Astrocyte (in vitro differentiated cells and primary cell): ENCODE measurements around the gene YIF1A. TPM values are rescaled to one million over a fixed set of nuclear protein-coding genes. Genes with fewer than 3 reads are reported as not detected.

ENCODE experiments used
- DNase-seq: peaks from one replicate; pipeline ENCODE4 v3.0.0-alpha.2; 2010; ENCODE audit warnings: low read depth
- FAIRE-seq: peaks from 2 replicates; lab custom pipeline; 2011; peaks lifted over from hg19 to GRCh38; lab: Jason Lieb, UNC
- H2AFZ ChIP-seq: 2 replicates; pipeline ENCODE4 v1.6.0; 2012; ENCODE audit warnings: low read depth, low read length, inconsistent platforms
- H3K27ac ChIP-seq: 2 replicates; pipeline ENCODE4 v1.5.1; 2011; ENCODE audit warnings: low read depth, low read length, inconsistent platforms
- H3K27me3 ChIP-seq: 2 replicates; pipeline ENCODE4 v1.6.0; 2011; ENCODE audit warnings: low read length, inconsistent platforms; ENCODE audit not compliant: insufficient read depth
- H3K36me3 ChIP-seq: 2 replicates; pipeline ENCODE4 v1.5.1; 2011; ENCODE audit warnings: low read length, inconsistent platforms; ENCODE audit not compliant: insufficient read depth
- H3K4me1 ChIP-seq: 2 replicates; pipeline ENCODE4 v1.5.1; 2011; ENCODE audit warnings: low read length, inconsistent platforms; ENCODE audit not compliant: insufficient read depth
- H3K4me2 ChIP-seq: 2 replicates; pipeline ENCODE4 v1.6.0; 2012; ENCODE audit warnings: low read length, inconsistent platforms
- H3K4me3 ChIP-seq: 2 replicates; pipeline ENCODE4 v1.5.1; 2011; ENCODE audit warnings: low read depth, mild to moderate bottlenecking, low read length, inconsistent platforms; ENCODE audit not compliant: insufficient read depth
- H3K79me2 ChIP-seq: 2 replicates; pipeline ENCODE4 v1.6.0; 2012; ENCODE audit warnings: mild to moderate bottlenecking, low read length, inconsistent platforms; ENCODE audit not compliant: insufficient read depth
- H3K9ac ChIP-seq: 2 replicates; pipeline ENCODE4 v1.6.0; 2012; ENCODE audit warnings: mild to moderate bottlenecking, low read length, inconsistent platforms
- H3K9me3 ChIP-seq: 2 replicates; pipeline ENCODE4 v1.5.1; 2012; ENCODE audit warnings: low read depth, mild to moderate bottlenecking, low read length, inconsistent platforms; ENCODE audit not compliant: insufficient read depth
- H4K20me1 ChIP-seq: 2 replicates; pipeline ENCODE4 v1.6.0; 2012; ENCODE audit warnings: low read length, inconsistent platforms; ENCODE audit not compliant: insufficient read depth
- H3K27ac Mint-ChIP-seq: one replicate; pipeline ENCODE4 v1.8.0; 2021; ENCODE audit warnings: mild to moderate bottlenecking, mixed read lengths; ENCODE audit not compliant: unreplicated experiment
- H3K27me3 Mint-ChIP-seq: one replicate; pipeline ENCODE4 v1.8.0; 2021; ENCODE audit warnings: low read depth, mixed read lengths; ENCODE audit not compliant: unreplicated experiment
- H3K36me3 Mint-ChIP-seq: one replicate; pipeline ENCODE4 v1.8.0; 2021; ENCODE audit warnings: low read depth, mixed read lengths; ENCODE audit not compliant: unreplicated experiment
- H3K4me1 Mint-ChIP-seq: one replicate; pipeline ENCODE4 v1.8.0; 2021; ENCODE audit warnings: low read depth, mixed read lengths; ENCODE audit not compliant: unreplicated experiment
- H3K4me3 Mint-ChIP-seq: one replicate; pipeline ENCODE4 v1.8.0; 2021; ENCODE audit warnings: mild to moderate bottlenecking, moderate library complexity, mixed read lengths; ENCODE audit not compliant: unreplicated experiment
- H3K9me3 Mint-ChIP-seq: one replicate; pipeline ENCODE4 v1.8.0; 2021; ENCODE audit warnings: mild to moderate bottlenecking, mixed read lengths; ENCODE audit not compliant: unreplicated experiment
- CTCF ChIP-seq: IDR thresholded peaks from 2 replicates; pipeline ENCODE4 v1.5.1; 2011; ENCODE audit warnings: low read depth, mild to moderate bottlenecking, inconsistent platforms, low read length, moderate library complexity; ENCODE audit not compliant: insufficient read depth
- EZH2 ChIP-seq: IDR thresholded peaks from 2 replicates; pipeline ENCODE4 v1.6.1; 2012; ENCODE audit warnings: mild to moderate bottlenecking, low read length, inconsistent platforms; ENCODE audit not compliant: insufficient read depth
- total RNA-seq: library from RNA; stranded (reverse); gene quantifications from 2 replicates; pipeline ENCODE4 v1.2.1, GENCODE V29; 2021

The YIF1A gene
- total RNA-seq, 1 donor from 2014 or later = 129 TPM

GRCh38 chr11:66313321-66314185 lies 24.6 kb upstream of the YIF1A start:
- Mint-ChIP-seq H3K27ac (peak overlapping the region; percentile 86), H3K27me3 (peaks cover 4% of the 10 kb centered on the region)
- no peak for FAIRE-seq

GRCh38 chr11:66312549-66313320 lies 23.8 kb upstream of the YIF1A start:
- Histone ChIP-seq H3K9me3 (no peaks in the 10 kb centered on the region), H3K79me2 (peaks cover 32% of the 10 kb centered on the region), H2AFZ (peak overlapping the region; percentile 93), H3K4me2 (peak overlapping the region; percentile 92), H3K36me3 (no peaks in the 10 kb centered on the region), H3K4me3 (peak overlapping the region; percentile 65), H4K20me1 (peaks cover 15% of the 10 kb centered on the region), H3K27me3 (no peaks in the 10 kb centered on the region), H3K27ac (peak overlapping the region; percentile 90), H3K4me1 (peaks cover 42% of the 10 kb centered on the region), H3K9ac (peak overlapping the region; percentile 80)
- Mint-ChIP-seq H3K36me3 (no peaks in the 10 kb centered on the region), H3K27me3 (peaks cover 6% of the 10 kb centered on the region), H3K4me3 (peak overlapping the region; percentile 91), H3K9me3 (no peaks in the 10 kb centered on the region), H3K4me1 (peaks cover 21% of the 10 kb centered on the region), H3K27ac (peak overlapping the region; percentile 95)
- peak; percentile 20 for FAIRE-seq
- peak; percentile 94 for DNase-seq
- no peak for TF ChIP-seq CTCF
- no peak for TF ChIP-seq EZH2

More at GRCh38 chr11:66313321-66314185, 24.6 kb upstream of the YIF1A start:
- Mint-ChIP-seq H3K4me3 (peak overlapping the region; percentile 74), H3K9me3 (peaks cover 1% of the 10 kb centered on the region), H3K36me3 (peaks cover under 1% of the 10 kb centered on the region), H3K4me1 (peaks cover 27% of the 10 kb centered on the region)
- peaks cover 15% of the 10 kb centered on the region for H4K20me1 ChIP-seq
- no peaks in the 10 kb centered on the region for H3K27me3 ChIP-seq
- H2AFZ ChIP-seq = peak overlapping the region; percentile 75
- peak overlapping the region; percentile 81 for H3K4me2 ChIP-seq
- TF ChIP-seq CTCF = no peak
- no peak for TF ChIP-seq EZH2
- H3K27ac ChIP-seq = peak overlapping the region; percentile 90
- H3K36me3 ChIP-seq = no peaks in the 10 kb centered on the region
- peaks cover 50% of the 10 kb centered on the region for H3K4me1 ChIP-seq
- H3K9me3 ChIP-seq = no peaks in the 10 kb centered on the region
- H3K4me3 ChIP-seq = peak overlapping the region; percentile 48
- H3K79me2 ChIP-seq = peaks cover 32% of the 10 kb centered on the region
- DNase-seq = no peak
- peak overlapping the region; percentile 80 for H3K9ac ChIP-seq
